Esophagus (tissue), 2 donors: Measurements from ENCODE around the gene STAMBP. TPM values are rescaled to one million over a fixed set of nuclear protein-coding genes. Genes with fewer than 3 reads are reported as not detected.
"Not testable (repeated sequence)": the region's sequence is repeated elsewhere in the genome, so short reads cannot be mapped to it uniquely, and the experiment has no call there.

Experiments used
- H3K27ac ChIP-seq, 2 donors: one replicate each; pipeline ENCODE4 v1.5.1; 2013; ENCODE audit warnings: low read depth in 2 of 2, mild to moderate bottlenecking in 2 of 2, inconsistent platforms in 1 of 2, low read length in 1 of 2, moderate library complexity in 1 of 2
- H3K27me3 ChIP-seq, 2 donors: one replicate each; pipeline ENCODE4 v1.6.1; 2013; ENCODE audit warnings: low read length in 2 of 2, control low read depth in 1 of 2, mild to moderate bottlenecking in 1 of 2; ENCODE audit not compliant: insufficient read depth in 2 of 2, control insufficient read depth in 1 of 2
- H3K36me3 ChIP-seq, 2 donors: one replicate each; pipeline ENCODE4 v1.6.1; 2013; ENCODE audit warnings: low read length in 1 of 2; ENCODE audit not compliant: control insufficient read depth in 2 of 2, insufficient read depth in 2 of 2
- H3K4me1 ChIP-seq, 2 donors: one replicate each; pipeline ENCODE4 v1.6.1; 2013; ENCODE audit warnings: low read length in 1 of 2; ENCODE audit not compliant: control insufficient read depth in 2 of 2, insufficient read depth in 2 of 2
- H3K4me3 ChIP-seq, 2 donors: one replicate each; pipeline ENCODE4 v1.5.1; 2013; ENCODE audit warnings: low read length in 2 of 2, mild to moderate bottlenecking in 2 of 2, low read depth in 1 of 2, moderate library complexity in 1 of 2
- H3K9me3 ChIP-seq, 2 donors: one replicate each; pipeline ENCODE4 v1.6.1; 2013; ENCODE audit warnings: mild to moderate bottlenecking in 2 of 2, low read depth in 1 of 2, low read length in 1 of 2, moderate library complexity in 1 of 2; ENCODE audit not compliant: control insufficient read depth in 2 of 2, insufficient read depth in 1 of 2
- WGBS, 2 donors: extraction: QIAGEN DNeasy Blood & Tissue Kit; methylation state at CpG; one replicate each; pipeline ENCODE4 v1.1.7; 2013; 5-methylcytosine and 5-hydroxymethylcytosine counted together
- polyA plus RNA-seq, 2 donors: library from polyadenylated mRNA; stranded (reverse); fragments of 200-250 nt; gene quantifications; one replicate each; pipeline ENCODE4 v1.2.3, GENCODE V29; 2013
- donor health status: healthy with polysubstance abuse.
- donor health status: Bipolar disorder and iron deficiency.

Gene STAMBP
- polyA plus RNA-seq, result 10 to 100 TPM; 26.0 to 31.3 TPM

DNA sequence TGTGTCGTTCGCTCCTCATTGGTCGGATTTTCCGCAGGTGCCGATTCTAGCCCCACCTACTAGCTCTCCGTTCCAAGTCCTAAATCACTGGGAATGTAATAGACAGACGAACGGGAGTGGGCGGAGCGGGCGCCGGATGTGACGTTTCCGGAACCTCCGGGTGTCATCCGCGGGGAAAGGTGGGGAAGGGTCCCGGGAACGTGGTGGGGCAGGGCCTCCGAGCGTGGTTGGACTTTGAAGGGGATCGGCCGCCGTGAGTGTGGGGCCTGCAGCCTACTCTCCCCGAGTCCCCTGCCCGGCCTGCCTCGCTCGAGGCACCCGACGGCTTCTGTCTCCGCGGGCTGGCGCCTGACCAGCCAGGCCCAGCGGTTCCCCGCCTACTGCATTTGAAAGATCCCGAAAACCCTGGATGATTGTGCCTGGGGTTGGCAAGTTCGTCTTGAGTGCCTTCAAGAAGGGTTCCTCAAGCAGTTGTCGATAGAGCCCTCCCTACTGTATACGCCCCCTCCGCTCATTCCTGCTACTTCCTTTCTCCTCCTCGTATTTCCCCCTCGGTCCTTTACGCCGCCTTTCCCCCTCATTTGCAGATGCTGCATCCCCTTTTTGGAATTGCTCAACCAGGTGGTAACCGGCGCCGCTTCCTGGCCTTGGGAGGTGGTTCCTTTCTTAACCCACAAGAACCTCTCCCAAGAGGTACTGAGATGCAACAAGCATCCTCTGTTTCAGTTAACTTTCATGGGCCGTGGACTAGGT, at the start of gene STAMBP:
STAMBP (plus strand) TSS at position 144 of the 753 bp plus-strand sequence. CDS start 1,896 bp downstream, outside the sequence.
- Histone ChIP-seq H3K36me3 (peaks cover 0 to 3% of the 10 kb centered on the region in 2 donors), H3K4me3 (peak within 1 kb of the TSS; percentile 79 to 89), H3K27me3 (no peaks in the 10 kb centered on the region), H3K4me1 (peaks cover 0 to 2% of the 10 kb centered on the region in 2 donors), H3K27ac (peak within 1 kb of the TSS; percentile 93 to 99), H3K9me3 (no peaks in the 10 kb centered on the region)
- WGBS, 2 donors, result 0 to 1% methylated on average over 42 to 48 of the region's 48 CpGs

GRCh38 chr2:73779467-73780236, 49.1 kb upstream of the STAMBP start, which contains the start of gene DUSP11:
Gene DUSP11, minus strand, starts transcription at chr2:73780103. Its CDS starts 129 bp downstream, at chr2:73779974.
- Histone ChIP-seq H3K4me1 (peaks cover 0 to 3% of the 10 kb centered on the region in 2 donors), H3K27me3 (no peaks in the 10 kb centered on the region), H3K4me3 (peak within 1 kb of the TSS; percentile 88 to 94), H3K27ac (peak within 1 kb of the TSS; percentile 88 to 94), H3K9me3 (no peaks in the 10 kb centered on the region), H3K36me3 (peaks cover 0 to 3% of the 10 kb centered on the region in 2 donors)
- 0 to 1% methylated on average over 40 of the region's 40 CpGs for WGBS, 2 donors

GRCh38 chr2:73780237-73780582, 48.6 kb upstream of the STAMBP start:
- Histone ChIP-seq H3K4me3 (peak overlapping the region; percentile 88 to 94), H3K4me1 (peaks cover 0 to 3% of the 10 kb centered on the region in 2 donors), H3K27me3 (no peaks in the 10 kb centered on the region), H3K36me3 (peaks cover 0 to 3% of the 10 kb centered on the region in 2 donors), H3K9me3 (no peaks in the 10 kb centered on the region), H3K27ac (no peak overlapping the region)
- WGBS, 2 donors, result 3 to 4% methylated on average over 7 of the region's 7 CpGs

GRCh38 chr2:73783402-73783801, 45.4 kb upstream of the STAMBP start:
- not testable (repeated sequence) for H3K9me3 ChIP-seq, H3K4me3 ChIP-seq, H3K4me1 ChIP-seq, H3K36me3 ChIP-seq, H3K27me3 ChIP-seq, H3K27ac ChIP-seq
- 74 to 75% methylated on average over 15 of the region's 15 CpGs for WGBS, 2 donors

DNA sequence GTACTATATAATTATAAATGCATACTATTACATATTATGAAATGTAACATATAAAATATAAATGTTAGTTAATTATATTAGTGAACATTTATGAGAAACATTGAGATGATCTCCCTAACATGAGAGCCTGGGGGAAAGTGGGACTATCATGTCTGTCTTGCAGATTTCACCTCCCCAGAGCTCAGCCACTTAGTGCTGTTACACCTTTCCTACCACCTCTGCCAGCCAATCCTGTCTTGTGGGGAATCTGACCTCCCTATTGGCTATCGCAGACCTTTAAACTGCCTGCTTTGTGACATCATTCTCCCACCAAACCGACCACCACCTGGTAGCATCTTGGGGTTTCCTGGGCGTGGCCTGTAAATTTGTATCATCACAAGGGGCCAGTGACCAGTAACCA, 44.9 kb upstream of the STAMBP start, which contains the start of gene C2orf78:
C2orf78 (plus strand) TSS at position 301 of the 400 bp plus-strand sequence. CDS start 127 bp downstream, outside the sequence.
- not testable (repeated sequence) for H3K36me3 ChIP-seq, H3K4me1 ChIP-seq, H3K27ac ChIP-seq, H3K4me3 ChIP-seq, H3K27me3 ChIP-seq, H3K9me3 ChIP-seq
- WGBS, 2 donors, result 33 to 65% methylated on average over 2 to 3 of the region's 3 CpGs

GRCh38 chr2:73811878-73812277, 16.9 kb upstream of the STAMBP start:
- Histone ChIP-seq H3K4me1 (no peaks in the 10 kb centered on the region), H3K36me3 (no peaks in the 10 kb centered on the region), H3K4me3 (no peak overlapping the region), H3K27ac (no peak overlapping the region), H3K9me3 (no peaks in the 10 kb centered on the region), H3K27me3 (no peaks in the 10 kb centered on the region)

- Histone ChIP-seq H3K4me3 (no peak overlapping the region), H3K27ac (no peak overlapping the region), H3K36me3 (no peaks in the 10 kb centered on the region), H3K4me1 (no peaks in the 10 kb centered on the region), H3K27me3 (no peaks in the 10 kb centered on the region), H3K9me3 (no peaks in the 10 kb centered on the region)
These were observed 16.1 kb upstream of the STAMBP start for GRCh38 chr2:73812635-73813034.

DNA sequence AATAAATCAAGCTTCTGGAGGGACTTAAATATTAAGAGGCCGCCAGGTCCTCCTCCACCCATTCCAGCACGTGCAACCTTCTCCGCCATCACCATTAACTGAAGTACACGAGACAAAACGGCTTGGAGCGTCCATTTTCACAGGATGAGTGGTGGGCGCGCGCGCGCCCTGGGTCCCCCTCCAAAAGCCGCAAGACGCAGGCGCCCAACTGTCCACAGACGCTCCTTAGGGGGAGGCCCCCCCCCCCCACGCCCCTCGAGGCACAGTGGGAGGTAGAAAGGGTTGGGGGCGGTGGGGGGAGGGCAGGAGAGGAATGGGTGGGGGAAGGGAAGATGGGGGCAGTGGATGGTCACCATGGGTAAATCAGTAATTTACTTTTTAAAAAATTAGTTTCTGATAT, 10.5 kb upstream of the STAMBP start:
- Histone ChIP-seq H3K4me3 (no peak overlapping the region), H3K27ac (no peak overlapping the region), H3K27me3 (no peaks in the 10 kb centered on the region), H3K4me1 (no peaks in the 10 kb centered on the region), H3K9me3 (no peaks in the 10 kb centered on the region), H3K36me3 (no peaks in the 10 kb centered on the region)
- 79 to 84% methylated on average over 18 of the region's 18 CpGs for WGBS, 2 donors

GRCh38 chr2:73821227-73821626, 7.5 kb upstream of the STAMBP start:
- H3K9me3 ChIP-seq, result no peaks in the 10 kb centered on the region
- H3K4me3 ChIP-seq, result no peak overlapping the region
- no peaks in the 10 kb centered on the region for H3K36me3 ChIP-seq
- 21 to 31% methylated on average over 2 of the region's 2 CpGs for WGBS, 2 donors
- H3K27ac ChIP-seq, result no peak overlapping the region
- no peaks in the 10 kb centered on the region for H3K4me1 ChIP-seq
- no peaks in the 10 kb centered on the region for H3K27me3 ChIP-seq
